GM19397 (cell line): ENCODE measurements around the gene CTDSP1.
A peak's percentile ranks its signal among the peaks of the same experiment; 100 is the strongest.

ENCODE experiments used
- ATAC-seq: cut with Tn5 transposase; IDR thresholded peaks from one replicate; pipeline ENCODE4 v1.9.1; 2021; ENCODE audit warnings: mild to moderate bottlenecking, moderate library complexity; ENCODE audit not compliant: unreplicated experiment

Gene CTDSP1

GRCh38 chr2:218398437-218399390, 954 bp upstream of the CTDSP1 start:
- peak; percentile 21 for ATAC-seq

DNA sequence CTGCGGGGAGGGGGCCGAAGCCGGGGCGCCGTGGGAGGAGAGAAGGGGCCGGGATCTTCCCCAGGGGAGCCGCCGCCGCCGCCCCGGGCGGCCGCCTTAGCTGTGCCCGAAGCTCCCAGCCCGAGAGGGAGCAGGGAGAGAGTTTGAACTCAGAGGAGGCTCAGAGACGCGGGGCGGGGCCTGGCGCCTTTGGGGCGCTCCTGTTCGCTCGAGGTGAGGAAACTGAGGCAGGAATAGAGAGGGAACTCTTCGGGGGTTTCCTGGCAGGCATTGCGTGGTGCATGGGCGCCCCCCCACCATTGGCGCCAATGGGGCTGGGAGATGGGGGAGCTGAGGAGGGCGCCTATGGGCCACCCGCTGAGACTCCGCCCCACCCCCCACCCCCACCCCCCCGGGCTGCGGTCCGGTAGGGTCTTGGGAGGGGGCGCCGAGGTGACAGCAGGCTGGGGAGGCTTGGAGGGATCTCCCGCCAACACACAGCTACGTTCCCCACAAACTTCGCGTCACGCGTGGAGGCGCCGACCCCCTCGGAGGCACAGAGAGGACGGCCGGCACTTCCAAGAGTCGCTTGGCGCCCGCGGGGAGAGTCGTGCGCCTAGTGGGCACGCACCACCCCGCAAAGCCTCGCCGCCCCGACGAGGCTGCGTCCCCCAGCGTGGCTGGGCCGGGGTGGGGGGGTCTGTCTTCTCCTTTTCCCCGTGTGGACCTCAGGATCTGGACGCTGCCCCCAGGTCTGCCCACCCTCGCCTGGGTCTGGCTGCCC, 680 bp downstream of the CTDSP1 start:
- no peak for ATAC-seq

GRCh38 chr2:218400930-218401881, 1.5 kb downstream of the CTDSP1 start:
- no peak for ATAC-seq

DNA sequence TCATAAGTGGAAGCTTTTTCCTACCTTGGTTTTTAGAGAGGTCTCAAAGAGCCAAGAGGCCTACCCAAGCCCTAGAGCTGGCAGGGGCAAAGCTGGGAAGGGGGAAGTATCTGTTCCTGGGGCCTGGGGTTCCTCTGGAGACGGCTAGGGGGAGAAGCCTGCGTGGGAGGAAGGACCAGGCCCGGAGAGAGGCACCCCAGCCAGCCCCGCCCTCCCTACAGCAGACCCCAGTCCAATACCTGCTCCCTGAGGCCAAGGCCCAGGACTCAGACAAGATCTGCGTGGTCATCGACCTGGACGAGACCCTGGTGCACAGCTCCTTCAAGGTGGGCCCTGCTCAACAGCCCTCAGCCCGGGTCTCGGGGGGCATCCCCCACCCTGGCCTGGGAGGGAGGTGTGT, 2.2 kb downstream of the CTDSP1 start:
- no peak for ATAC-seq

- no peak for ATAC-seq
These were observed 2.8 kb downstream of the CTDSP1 start for GRCh38 chr2:218402491-218402901.

DNA sequence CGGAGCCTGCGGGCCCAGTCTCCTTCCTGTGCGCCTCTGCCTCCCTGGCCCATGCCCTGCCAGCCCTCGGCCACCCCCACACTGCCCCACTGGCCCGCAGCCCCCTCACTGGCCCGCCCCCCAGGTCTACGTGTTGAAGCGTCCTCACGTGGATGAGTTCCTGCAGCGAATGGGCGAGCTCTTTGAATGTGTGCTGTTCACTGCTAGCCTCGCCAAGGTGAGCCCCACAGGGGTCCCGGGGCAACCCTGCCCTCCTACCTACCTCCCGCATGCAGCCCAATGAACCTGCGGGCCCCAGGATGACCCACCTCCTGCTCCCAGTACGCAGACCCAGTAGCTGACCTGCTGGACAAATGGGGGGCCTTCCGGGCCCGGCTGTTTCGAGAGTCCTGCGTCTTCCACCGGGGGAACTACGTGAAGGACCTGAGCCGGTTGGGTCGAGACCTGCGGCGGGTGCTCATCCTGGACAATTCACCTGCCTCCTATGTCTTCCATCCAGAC, 3.3 kb downstream of the CTDSP1 start:
- ATAC-seq = no peak

GRCh38 chr2:218403810-218404209, 4.1 kb downstream of the CTDSP1 start:
- no peak for ATAC-seq

- ATAC-seq = no peak
These were observed 4.8 kb downstream of the CTDSP1 start for GRCh38 chr2:218404351-218405085.

DNA sequence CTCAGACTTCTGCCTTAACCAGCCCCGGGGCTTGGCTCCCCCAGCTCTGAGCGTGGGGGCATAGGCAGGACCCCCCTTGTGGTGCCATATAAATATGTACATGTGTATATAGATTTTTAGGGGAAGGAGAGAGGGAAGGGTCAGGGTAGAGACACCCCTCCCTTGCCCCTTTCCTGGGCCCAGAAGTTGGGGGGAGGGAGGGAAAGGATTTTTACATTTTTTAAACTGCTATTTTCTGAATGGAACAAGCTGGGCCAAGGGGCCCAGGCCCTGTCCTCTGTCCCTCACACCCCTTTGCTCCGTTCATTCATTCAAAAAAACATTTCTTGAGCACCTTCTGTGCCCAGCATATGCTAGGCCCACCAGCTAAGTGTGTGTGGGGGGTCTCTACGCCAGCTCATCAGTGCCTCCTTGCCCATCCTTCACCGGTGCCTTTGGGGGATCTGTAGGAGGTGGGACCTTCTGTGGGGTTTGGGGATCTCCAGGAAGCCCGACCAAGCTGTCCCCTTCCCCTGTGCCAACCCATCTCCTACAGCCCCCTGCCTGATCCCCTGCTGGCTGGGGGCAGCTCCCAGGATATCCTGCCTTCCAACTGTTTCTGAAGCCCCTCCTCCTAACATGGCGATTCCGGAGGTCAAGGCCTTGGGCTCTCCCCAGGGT, 5.5 kb downstream of the CTDSP1 start:
- ATAC-seq = no peak

- ATAC-seq = peak; percentile 21
These were observed 6.1 kb downstream of the CTDSP1 start for GRCh38 chr2:218405746-218406208.

GRCh38 chr2:218406209-218406948, 6.7 kb downstream of the CTDSP1 start:
- peak; percentile 83 for ATAC-seq

GRCh38 chr2:218406949-218407618, 7.4 kb downstream of the CTDSP1 start:
- ATAC-seq = no peak

GRCh38 chr2:218407717-218408116, 8.0 kb downstream of the CTDSP1 start:
- no peak for ATAC-seq

- no peak for ATAC-seq
These were observed 18.7 kb downstream of the CTDSP1 start for GRCh38 chr2:218418321-218418716.

DNA sequence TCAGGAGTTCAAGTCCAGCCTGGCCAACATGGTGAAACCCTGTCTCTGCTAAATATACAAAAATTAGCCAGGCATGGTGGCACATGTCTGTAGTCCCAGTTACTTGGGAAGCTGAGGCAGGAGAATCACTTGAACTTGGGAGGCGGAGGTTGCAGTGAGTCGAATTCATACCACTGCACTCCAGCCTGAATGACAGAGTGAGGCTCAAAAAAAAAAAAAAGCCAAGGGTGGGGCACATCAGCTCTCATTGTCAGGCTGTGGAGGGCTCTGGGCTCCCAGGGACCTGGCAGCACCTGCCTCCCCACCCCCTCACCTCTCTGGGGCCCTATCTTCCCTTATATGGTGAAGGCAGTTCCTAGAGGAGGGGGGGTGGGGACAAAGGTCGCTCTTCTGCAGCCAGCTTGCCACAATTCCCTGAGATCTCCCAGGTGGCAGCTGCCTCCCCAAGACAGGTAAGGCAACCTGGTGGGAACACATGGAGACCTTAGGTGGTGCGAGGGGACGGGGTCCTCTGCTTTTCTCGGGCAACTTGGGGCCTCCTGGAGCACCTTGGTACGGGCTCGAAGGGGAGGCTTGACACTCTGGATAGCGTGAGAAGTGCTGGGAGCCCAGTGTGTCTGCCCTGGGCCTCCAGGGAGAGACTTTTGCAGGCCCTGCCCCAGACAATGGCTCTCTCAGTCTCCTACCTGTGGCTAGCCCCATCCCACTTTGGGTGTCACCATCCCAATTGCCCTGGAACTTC, 19.2 kb downstream of the CTDSP1 start, which contains the start of gene VIL1:
Gene VIL1, plus strand, starts transcription at position 407 of the 742 bp plus-strand sequence. CDS start 4,656 bp downstream, outside the sequence.
- no peak for ATAC-seq

GRCh38 chr2:218419630-218420216, 20.1 kb downstream of the CTDSP1 start:
- no peak for ATAC-seq

DNA sequence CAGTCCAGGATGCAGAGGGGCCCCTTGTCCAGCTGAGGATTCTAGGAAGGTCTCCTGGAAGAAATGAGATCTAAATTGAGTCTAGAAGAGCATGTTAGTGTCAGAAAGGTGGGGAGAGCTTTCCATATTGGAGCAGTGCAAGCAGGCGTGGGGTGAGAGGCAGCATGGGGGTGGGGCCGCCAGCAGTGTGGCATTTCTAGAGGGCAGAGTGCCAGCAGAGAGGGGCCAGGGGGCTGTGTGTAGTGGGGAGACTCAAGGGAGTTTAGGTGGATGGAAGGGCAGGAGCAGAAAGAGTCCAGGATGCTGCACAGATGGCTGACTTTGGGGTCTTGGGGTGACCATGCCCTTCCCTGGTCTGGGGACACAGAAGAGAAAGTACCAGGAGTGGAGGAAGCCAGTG, 21.4 kb downstream of the CTDSP1 start:
- ATAC-seq = no peak
